Measurements from ENCODE around the gene POLR3GL. TPM values are rescaled to one million over a fixed set of nuclear protein-coding genes. Genes with fewer than 3 reads are reported as not detected.
"Not testable (repeated sequence)": the region's sequence is repeated elsewhere in the genome, so short reads cannot be mapped to it uniquely, and the experiment has no call there.

Gene POLR3GL
- 11.2 and 14.8 TPM in 2 replicates for total RNA-seq

GRCh38 chr1:145964328-145965118 lies at the start of gene POLR3GL, which contains the start of gene ANKRD34A:
TSS of gene POLR3GL (plus strand) at chr1:145964690. CDS start at chr1:145974866, 10,176 bp downstream.
TSS of gene ANKRD34A (minus strand) at chr1:145964575. CDS start at chr1:145961759, 2,816 bp downstream.
- TF ChIP-seq, protein P1, sequence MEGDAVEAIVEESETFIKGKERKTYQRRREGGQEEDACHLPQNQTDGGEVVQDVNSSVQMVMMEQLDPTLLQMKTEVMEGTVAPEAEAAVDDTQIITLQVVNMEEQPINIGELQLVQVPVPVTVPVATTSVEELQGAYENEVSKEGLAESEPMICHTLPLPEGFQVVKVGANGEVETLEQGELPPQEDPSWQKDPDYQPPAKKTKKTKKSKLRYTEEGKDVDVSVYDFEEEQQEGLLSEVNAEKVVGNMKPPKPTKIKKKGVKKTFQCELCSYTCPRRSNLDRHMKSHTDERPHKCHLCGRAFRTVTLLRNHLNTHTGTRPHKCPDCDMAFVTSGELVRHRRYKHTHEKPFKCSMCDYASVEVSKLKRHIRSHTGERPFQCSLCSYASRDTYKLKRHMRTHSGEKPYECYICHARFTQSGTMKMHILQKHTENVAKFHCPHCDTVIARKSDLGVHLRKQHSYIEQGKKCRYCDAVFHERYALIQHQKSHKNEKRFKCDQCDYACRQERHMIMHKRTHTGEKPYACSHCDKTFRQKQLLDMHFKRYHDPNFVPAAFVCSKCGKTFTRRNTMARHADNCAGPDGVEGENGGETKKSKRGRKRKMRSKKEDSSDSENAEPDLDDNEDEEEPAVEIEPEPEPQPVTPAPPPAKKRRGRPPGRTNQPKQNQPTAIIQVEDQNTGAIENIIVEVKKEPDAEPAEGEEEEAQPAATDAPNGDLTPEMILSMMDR (IDR thresholded peaks at IDR 0.05; ENCODE audit: insufficient read depth, low read depth, low read length): no peak
- H3K4me3 ChIP-seq (ENCODE audit: low read depth, low read length): peak within 1 kb of the TSS; percentile 90
- peak; percentile 94 for DNase-seq (ENCODE audit: low read depth)

DNA sequence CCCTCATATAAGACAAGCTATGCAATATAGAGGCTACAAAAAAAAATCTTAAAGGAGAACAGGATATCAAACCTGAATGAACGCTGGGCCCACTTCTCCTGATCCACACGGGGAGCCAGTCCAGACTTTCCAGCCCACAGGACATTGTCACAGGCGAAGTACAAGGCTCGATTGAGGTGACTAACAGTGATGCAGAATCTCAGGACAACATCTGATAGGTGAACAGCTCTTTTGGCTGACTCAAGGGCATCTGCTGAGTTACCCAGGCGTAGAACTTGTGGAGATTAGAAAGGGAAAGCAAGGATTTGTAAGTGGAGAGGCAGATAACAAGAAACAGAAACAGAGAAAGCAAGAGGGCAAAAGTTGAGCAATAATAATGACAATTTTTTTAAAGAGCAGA lies 47.7 kb upstream of the POLR3GL start:
- no peak overlapping the region for H3K4me3 ChIP-seq (ENCODE audit: low read depth, low read length)
- no peak for DNase-seq (ENCODE audit: low read depth)
- TF ChIP-seq, protein P1 (IDR thresholded peaks at IDR 0.05; ENCODE audit: insufficient read depth, low read depth, low read length): no peak

DNA sequence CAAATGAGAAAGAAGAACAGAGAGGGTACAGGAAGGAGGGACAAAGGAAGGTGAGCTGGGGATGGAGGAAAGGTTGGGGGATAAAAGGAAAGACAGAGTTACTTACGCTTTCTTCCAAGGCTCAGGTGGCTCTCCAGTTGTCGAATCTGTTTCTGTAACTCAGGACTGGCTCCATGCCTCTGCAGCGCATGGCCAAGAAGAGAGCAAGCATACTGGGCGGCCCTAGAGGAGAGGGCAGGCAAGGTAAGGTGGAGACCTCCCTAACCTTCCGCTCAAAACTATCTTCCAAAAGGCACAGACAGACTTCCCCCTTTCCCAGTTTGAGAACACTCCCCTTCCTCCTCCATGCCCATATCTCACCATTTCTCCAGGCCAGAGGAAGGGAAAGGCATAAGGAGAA lies 46.9 kb upstream of the POLR3GL start:
- TF ChIP-seq, protein P1 (IDR thresholded peaks at IDR 0.05; ENCODE audit: insufficient read depth, low read depth, low read length): no peak
- DNase-seq (ENCODE audit: low read depth): no peak

DNA sequence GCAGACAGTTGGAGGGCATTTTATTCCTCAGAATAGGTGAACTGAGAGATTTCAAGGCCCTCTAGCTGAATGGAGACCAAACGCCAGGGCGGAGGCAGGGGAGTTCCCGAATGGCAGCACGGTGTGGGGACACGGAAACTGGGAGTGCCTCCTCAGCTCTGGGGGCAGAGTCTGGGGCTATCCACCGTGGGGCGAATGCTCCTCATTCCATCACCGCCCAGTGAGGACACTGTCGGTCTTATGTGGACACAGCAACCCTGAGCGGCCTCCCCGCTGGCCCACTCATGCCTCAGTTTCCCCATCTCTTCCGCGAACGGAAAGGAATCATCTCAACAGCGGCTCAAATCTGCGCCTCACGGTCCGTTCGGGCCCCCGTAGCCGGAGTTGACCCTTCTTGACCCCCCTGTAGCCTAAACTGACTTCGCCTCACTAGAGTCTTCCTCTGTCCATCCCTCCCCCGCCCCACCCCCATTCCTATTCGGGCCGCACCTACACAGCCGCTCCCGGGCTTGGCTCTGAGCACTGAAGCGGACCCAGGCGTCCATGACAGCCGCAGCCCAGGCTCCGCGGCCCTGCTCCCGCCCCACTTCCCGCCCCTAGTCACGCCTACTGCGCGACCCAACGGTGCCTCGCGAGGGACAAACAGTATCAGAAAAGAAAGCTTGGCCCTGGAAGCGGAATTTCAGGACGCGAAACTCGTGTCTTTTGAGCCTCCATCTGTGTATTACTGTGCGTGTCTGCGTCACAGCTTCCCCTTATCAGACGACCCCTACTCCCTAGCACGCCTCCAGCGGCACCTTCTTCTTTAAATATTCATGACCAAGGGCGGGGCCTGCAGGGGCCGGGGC lies 46.1 kb upstream of the POLR3GL start, which contains the start of gene PEX11B:
Gene PEX11B (minus strand): TSS at position 574 of the 848 bp plus-strand sequence. CDS start 29 bp downstream, at position 545.
- H3K4me3 ChIP-seq (ENCODE audit: low read depth, low read length): peak within 1 kb of the TSS; percentile 88
- peak; percentile 93 for DNase-seq (ENCODE audit: low read depth)
- TF ChIP-seq, protein P1 (IDR thresholded peaks at IDR 0.05; ENCODE audit: insufficient read depth, low read depth, low read length): no peak

More for the DNA sequence above, 46.9 kb upstream of the POLR3GL start:
- H3K4me3 ChIP-seq (ENCODE audit: low read depth, low read length): peak overlapping the region; percentile 88

DNA sequence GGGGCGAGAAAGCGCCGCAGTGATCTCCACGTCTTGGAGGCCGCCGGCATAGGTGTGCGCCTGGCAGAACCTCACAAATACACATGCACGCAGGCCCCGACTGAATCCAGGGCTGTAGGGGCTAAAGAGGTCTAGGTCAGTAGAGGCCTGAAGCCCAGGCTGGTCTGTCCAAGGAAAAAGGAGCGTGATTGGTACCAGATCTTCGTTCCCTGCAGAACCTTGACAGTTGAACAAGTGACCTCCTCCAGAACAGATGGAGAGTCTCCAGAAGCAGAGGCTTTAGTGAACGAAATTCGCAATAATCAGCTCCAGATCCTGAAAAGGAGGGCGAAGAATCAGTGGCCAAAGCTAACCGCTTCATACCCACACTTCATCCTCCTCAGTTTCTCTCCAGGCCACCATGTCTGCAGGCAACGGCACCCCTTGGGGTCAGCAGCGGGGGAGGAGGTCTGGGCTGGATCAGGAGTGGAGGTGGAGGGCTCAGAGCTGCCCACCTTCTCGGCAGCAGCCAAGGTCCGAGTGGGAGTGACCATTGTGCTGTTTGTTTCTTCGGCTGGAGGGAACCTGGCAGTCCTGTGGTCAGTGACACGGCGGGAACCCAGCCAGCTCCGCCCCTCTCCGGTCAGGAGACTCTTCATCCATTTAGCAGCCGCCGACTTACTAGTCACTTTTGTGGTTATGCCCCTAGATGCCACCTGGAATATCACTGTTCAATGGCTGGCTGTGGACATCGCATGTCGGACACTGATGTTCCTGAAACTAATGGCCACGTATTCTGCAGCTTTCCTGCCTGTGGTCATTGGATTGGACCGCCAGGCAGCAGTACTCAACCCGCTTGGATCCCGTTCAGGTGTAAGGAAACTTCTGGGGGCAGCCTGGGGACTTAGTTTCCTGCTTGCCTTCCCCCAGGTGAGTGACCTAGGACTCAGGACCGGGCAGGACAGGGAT lies 45.2 kb upstream of the POLR3GL start:
- DNase-seq (ENCODE audit: low read depth): peak; percentile 50
- TF ChIP-seq, protein P1 (IDR thresholded peaks at IDR 0.05; ENCODE audit: insufficient read depth, low read depth, low read length): no peak

GRCh38 chr1:145920297-145920696 lies 44.2 kb upstream of the POLR3GL start:
- DNase-seq (ENCODE audit: low read depth); H3K4me3 ChIP-seq (ENCODE audit: low read depth, low read length): not testable (repeated sequence)

More for the DNA sequence above, 45.2 kb upstream of the POLR3GL start:
- H3K4me3 ChIP-seq (ENCODE audit: low read depth, low read length): peak overlapping the region; percentile 88

Data from fibroblast of villous mesenchyme (primary cell).